SK-N-MC (cell line): ENCODE data around the gene BCORL1.
A peak's percentile ranks its signal among the peaks of the same experiment; 100 is the strongest.

Experiments
- DNase-seq: peaks from one replicate; pipeline ENCODE4 v3.0.0-alpha.2; 2011; ENCODE audit warnings: low read depth, low spot score
- H3K27ac ChIP-seq: fragments of 200-600 bp; sonication (generic); 2 replicates; pipeline ENCODE4 v1.5.1; 2016; ENCODE audit warnings: mixed run types
- H3K36me3 ChIP-seq: fragments of 200-600 bp; sonication (generic); 2 replicates; pipeline ENCODE4 v1.6.1; 2017; ENCODE audit warnings: antibody characterized with exemption, low read length, mixed read lengths; ENCODE audit not compliant: insufficient read depth
- H3K4me3 ChIP-seq: fragments of 200-600 bp; sonication (generic); 2 replicates; pipeline ENCODE4 v1.5.1; 2016
- H3K9ac ChIP-seq: fragments of 200-600 bp; sonication (generic); 2 replicates; pipeline ENCODE4 v1.8.0; 2017; ENCODE audit warnings: mixed run types, mixed read lengths; ENCODE audit not compliant: insufficient read length
- H3K9me3 ChIP-seq: fragments of 200-600 bp; sonication (generic); 2 replicates; pipeline ENCODE4 v1.6.1; 2017; ENCODE audit warnings: low read depth, mild to moderate bottlenecking, antibody characterized with exemption, low read length, moderate library complexity, mixed read lengths
- EZH2 ChIP-seq: fragments of 200-600 bp; sonication (generic); IDR thresholded peaks from one replicate; pipeline ENCODE4 v1.6.1; 2017; ENCODE audit warnings: antibody characterized with exemption
- FOXP2 ChIP-seq: optimal IDR thresholded peaks from 2 replicates; pipeline ENCODE3; 2011; ENCODE audit warnings: mild to moderate bottlenecking, moderate library complexity; ENCODE audit not compliant: insufficient read depth; ENCODE audit errors: extremely low read length, control extremely low read depth
- POLR2AphosphoS5 ChIP-seq: IDR thresholded peaks from 2 replicates; pipeline ENCODE4 v1.6.1; 2012; ENCODE audit warnings: mild to moderate bottlenecking, low read depth, low read length, borderline replicate concordance

BCORL1 gene

DNA sequence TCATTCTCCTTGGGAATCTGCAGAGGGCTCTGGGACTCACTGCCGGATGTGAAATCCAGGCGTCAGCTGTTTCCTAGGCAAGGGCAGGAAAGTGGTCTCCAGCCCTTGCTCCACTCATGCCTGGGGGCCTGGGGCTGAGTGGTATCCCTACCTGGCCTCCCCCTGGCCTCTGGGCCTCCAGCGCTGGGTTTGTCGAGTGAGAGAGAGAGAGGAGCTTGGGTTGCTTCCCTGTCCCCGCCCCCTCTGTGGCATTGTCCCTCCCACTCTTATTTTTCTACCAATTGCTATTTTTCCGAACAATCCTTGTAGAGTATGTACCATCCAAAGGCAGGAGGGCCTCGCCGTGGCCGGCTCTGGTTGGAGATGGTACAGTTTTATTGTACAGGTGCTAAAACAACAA lies 74.8 kb downstream of the BCORL1 start:
- no peaks in the 10 kb centered on the region for H3K9me3 ChIP-seq
- no peak overlapping the region for H3K27ac ChIP-seq
- H3K36me3 ChIP-seq = peaks cover 2% of the 10 kb centered on the region; the same call in 1 of the 2 replicates
- no peak overlapping the region for H3K4me3 ChIP-seq
- DNase-seq = no peak
- no peak for TF ChIP-seq FOXP2
- no peak for TF ChIP-seq EZH2
- no peak for TF ChIP-seq POLR2AphosphoS5
- H3K9ac ChIP-seq = no peak overlapping the region

DNA sequence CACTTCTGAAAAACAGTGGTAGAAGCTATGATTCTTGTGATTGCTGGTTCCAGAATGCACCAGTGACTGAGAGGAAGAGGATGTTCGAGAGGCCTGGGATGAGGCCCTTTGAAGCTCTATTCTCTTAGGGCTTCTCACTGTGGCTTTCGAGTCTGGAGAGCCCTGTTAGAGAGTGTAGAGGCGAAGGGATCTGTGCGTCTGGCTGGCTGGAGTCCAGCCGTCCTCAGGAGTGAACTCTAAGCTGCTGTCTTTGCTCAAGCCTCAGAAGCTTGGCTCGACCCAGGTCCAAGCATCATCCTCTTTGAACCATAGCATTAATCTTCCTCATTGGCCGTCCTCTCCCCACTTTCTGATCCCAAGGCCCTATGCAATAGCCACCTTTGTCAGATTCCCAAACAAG lies 76.2 kb downstream of the BCORL1 start:
- DNase-seq = no peak
- Histone ChIP-seq H3K9ac (no peak overlapping the region), H3K4me3 (no peak overlapping the region), H3K27ac (no peak overlapping the region), H3K36me3 (no peaks in the 10 kb centered on the region), H3K9me3 (no peaks in the 10 kb centered on the region)
- TF ChIP-seq FOXP2 (no peak), EZH2 (no peak), POLR2AphosphoS5 (no peak)

DNA sequence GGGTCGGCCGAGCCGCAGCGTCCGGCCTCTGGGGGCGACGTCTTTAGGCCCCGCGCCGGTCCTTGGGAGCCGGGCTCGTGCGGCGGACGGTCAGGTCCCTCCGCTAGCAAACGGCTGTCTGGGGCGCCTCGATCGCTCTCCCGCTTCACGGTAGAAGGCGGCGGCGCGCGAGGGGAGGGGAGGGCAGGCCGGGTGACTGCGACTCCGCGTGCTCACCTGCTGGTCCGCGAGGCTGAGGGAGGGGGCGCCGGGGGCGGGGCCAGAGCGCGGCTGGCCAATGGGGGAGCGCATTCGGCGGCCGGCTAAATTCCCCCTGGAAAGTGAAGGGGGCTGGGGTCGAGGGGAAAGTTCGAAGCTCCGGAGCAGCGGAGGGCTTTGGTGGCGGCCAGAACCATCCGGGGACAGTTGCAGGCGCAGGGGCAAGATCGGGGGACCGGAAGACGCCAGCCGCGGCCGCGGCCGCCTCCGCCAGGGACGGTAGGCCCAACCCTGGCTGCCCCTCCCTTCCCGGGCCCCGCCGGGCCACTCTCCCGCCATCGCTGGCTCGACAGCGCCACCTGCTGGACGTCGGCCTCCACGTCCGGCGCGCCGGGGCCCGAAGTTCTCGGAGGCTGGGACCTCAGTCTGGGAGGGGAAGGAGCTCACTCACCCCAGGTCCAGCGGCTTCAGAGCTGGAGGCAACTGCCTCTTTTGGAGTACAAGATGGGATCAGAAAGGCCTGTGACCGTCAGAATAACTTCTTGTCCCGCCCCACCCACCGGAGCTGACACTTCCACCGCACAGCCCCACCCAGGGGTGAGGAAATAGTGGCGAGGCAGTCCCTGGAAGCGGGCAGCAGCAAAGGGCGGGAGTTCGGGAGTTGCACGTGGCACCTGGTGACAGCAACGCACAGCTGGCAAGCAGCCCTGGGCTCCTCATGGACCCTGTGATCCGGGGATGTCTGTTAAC lies 78.0 kb downstream of the BCORL1 start:
- peak overlapping the region; percentile 47 for H3K9ac ChIP-seq
- no peak for DNase-seq
- H3K9me3 ChIP-seq = no peaks in the 10 kb centered on the region
- H3K4me3 ChIP-seq = peak overlapping the region; percentile 68
- no peaks in the 10 kb centered on the region; the same call in 1 of the 2 replicates for H3K36me3 ChIP-seq
- H3K27ac ChIP-seq = no peak overlapping the region
- TF ChIP-seq FOXP2 = no peak
- no peak; the same call in 1 of the 2 replicates for TF ChIP-seq POLR2AphosphoS5
- no peak for TF ChIP-seq EZH2

DNA sequence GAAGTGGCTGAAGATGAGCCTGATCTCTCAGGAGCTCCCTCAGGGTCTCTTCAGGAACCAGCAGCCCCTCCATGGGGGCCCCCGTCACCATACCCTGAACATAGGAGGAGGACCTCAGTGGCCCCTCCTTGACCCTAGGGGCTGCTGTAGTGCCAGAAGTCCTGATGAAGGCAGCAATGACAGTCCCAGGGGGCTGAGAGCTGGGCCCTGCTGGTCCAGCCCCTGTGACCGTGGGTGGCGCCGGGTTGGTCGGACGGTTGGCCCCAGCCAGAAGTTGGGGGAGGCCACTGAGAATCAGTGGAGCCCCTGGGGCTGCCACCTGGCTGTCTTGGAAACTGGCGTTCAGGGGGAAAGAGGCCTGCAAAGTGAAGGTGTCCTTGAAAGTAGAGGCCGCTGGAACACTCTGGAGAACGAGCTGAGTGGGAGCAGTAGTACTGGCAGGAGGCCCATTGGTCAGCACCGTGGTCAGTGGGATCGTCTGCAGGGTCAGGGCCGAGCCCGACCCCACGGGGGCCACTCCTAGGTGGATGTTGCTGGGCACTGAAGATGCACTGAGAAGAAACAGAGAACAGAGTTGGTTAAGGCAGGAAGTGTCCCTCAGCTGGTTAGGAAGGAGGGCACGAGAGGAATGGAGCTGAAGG lies 84.7 kb downstream of the BCORL1 start:
- TF ChIP-seq POLR2AphosphoS5 (no peak), EZH2 (no peak), FOXP2 (no peak)
- H3K27ac ChIP-seq = no peak overlapping the region
- no peak for DNase-seq
- peaks cover 22% of the 10 kb centered on the region; the same call in 1 of the 2 replicates for H3K36me3 ChIP-seq
- H3K9ac ChIP-seq = no peak overlapping the region
- H3K9me3 ChIP-seq = no peaks in the 10 kb centered on the region
- H3K4me3 ChIP-seq = no peak overlapping the region

DNA sequence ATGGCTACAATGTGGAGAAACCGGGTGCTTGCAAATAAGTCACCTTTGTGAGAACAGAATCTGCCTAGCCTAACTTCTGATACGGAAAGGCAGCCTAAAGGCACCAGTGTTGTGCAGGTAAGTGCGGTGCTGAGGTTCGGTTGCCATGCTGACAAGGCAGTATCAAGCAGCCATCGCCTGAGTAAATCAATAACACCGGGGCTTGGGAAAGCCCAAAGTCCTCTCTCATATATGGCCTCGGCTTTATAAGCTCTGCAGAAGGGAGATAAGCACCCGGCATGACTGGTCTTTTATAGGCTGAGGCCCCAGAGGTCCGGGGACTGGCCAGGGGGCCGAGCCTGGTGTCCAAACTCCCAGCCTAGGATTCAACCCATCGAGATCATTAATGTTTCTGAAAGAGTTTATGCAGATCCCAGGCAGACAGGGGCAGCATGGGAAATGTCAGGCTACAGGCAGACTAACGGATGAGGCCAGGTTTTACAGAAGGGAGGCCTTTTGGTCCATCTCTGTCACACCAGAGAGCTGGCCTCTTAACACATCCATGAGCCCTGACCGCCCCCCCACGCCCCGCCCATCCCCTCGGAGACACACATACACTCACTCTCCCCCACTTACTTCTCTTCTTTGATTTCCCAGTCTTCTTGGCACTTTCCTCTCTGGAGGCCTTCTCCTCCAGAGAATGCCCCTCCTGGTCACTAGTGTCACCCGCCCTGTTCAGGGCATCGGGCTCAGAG lies 89.3 kb downstream of the BCORL1 start:
- Histone ChIP-seq H3K9ac (no peak overlapping the region), H3K4me3 (no peak overlapping the region), H3K9me3 (no peaks in the 10 kb centered on the region), H3K36me3 (peaks cover 22% of the 10 kb centered on the region; the same call in 1 of the 2 replicates), H3K27ac (no peak overlapping the region)
- no peak for DNase-seq
- TF ChIP-seq POLR2AphosphoS5 = no peak
- TF ChIP-seq EZH2 = no peak
- no peak for TF ChIP-seq FOXP2

DNA sequence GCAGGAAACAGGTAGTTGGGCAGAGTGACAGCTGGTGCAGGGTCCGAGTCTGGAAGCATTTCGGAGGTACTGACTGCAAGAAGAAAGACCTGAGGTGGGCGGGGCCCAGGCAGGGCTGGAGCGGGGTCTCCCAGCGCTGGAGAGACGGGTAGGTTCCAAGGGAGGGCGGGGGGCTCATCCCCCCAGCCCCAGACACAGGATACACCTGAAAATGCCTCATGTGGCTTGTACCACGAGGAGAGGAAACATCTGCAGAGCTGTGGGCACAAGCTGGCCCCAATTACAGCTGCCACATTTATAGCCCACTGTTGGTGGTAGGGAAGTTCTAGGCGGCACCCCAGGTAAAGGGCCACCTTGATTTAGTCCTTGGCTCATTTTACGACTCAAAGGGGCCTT lies 89.9 kb downstream of the BCORL1 start:
- no peak overlapping the region for H3K9ac ChIP-seq
- H3K27ac ChIP-seq = no peak overlapping the region

DNA sequence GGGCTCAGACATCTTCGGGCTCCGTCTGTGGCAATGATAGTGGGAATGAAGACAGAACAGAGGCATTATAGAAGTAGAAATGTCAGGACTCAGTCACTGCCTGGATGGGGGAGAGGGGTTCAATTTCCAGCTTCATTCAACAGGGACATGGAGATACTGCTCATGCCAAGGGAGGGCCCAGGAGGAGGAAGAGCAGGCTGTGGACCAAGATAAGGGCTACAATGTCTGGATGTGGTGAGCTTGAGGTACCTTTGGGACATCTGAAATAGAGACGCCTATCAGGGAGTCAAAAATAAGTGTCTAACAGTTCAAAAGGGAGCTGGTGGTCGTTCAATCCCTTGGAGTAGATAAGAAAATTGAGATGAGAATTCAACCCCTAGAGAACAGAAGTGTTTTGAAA lies 93.3 kb downstream of the BCORL1 start:
- peaks cover 9% of the 10 kb centered on the region; the same call in 1 of the 2 replicates for H3K36me3 ChIP-seq
- DNase-seq = no peak

More for the DNA sequence above, 89.9 kb downstream of the BCORL1 start:
- DNase-seq = no peak
- Histone ChIP-seq H3K4me3 (no peak overlapping the region), H3K9me3 (no peaks in the 10 kb centered on the region), H3K36me3 (peaks cover 19% of the 10 kb centered on the region; the same call in 1 of the 2 replicates)
- TF ChIP-seq FOXP2 (no peak), POLR2AphosphoS5 (no peak), EZH2 (no peak)

DNA sequence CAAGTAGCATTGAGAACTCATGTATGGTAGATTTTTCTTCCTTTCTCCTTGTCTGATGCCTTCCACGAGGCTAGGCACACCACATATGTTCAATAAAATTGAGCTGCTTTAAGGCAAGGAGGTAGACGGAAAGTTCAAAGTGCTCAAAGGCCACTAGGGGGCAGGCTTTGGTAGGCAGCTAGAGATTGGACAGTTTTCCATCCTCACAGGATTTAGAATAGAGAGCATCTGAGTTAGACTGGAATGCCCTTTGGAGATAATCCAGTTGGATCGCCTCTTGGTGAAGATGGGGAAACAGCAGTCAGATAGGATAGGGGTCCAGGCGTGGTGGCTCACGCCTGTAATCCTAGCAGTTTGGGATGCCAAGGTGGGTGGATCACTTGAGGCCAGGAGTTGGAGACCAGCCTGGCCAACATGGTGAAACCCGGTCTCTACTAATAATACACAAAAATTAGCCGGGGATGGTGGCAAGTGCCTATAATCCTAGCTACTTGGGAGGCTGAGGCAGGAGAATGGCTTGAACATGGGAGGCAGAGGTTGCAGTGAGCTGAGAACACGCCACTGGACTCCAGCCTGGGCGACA lies 97.5 kb downstream of the BCORL1 start:
- TF ChIP-seq POLR2AphosphoS5 = no peak
- no peak for TF ChIP-seq EZH2
- no peak for TF ChIP-seq FOXP2
- peak; percentile 12 for DNase-seq
- H3K4me3 ChIP-seq = no peak overlapping the region
- H3K9me3 ChIP-seq = no peaks in the 10 kb centered on the region
- H3K36me3 ChIP-seq = no peaks in the 10 kb centered on the region; the same call in 1 of the 2 replicates
- H3K27ac ChIP-seq = no peak overlapping the region
- no peak overlapping the region for H3K9ac ChIP-seq

More for the DNA sequence above, 93.3 kb downstream of the BCORL1 start:
- H3K4me3 ChIP-seq = no peak overlapping the region
- H3K9me3 ChIP-seq = no peaks in the 10 kb centered on the region
- TF ChIP-seq FOXP2 (no peak), EZH2 (no peak), POLR2AphosphoS5 (no peak)
- H3K27ac ChIP-seq = no peak overlapping the region
- H3K9ac ChIP-seq = no peak overlapping the region
